A549 (cell line): ENCODE measurements around the gene HJV.

Experiments
- KDM5A ChIP-seq: fragments of 200-600 bp; sonication (generic); IDR thresholded peaks from 2 replicates; pipeline ENCODE4 v1.6.1; 2016; ENCODE audit warnings: antibody characterized with exemption, mild to moderate bottlenecking
- RFX5 ChIP-seq: fragments of 450-650 bp; IDR thresholded peaks from 2 replicates; pipeline ENCODE4 v1.7.1; 2014; ENCODE audit warnings: antibody characterized with exemption, mild to moderate bottlenecking, moderate library complexity

GRCh38 chr1:145999321-146000024 lies 22.1 kb downstream of the HJV start:
- TF ChIP-seq KDM5A, result no peak
- no peak for TF ChIP-seq RFX5
